ENCODE measurements around the gene CEP41. TPM values are rescaled to one million over a fixed set of nuclear protein-coding genes. Genes with fewer than 3 reads are reported as not detected.

The CEP41 gene
- polyA plus RNA-seq, 2 of the 4 experiments (the other 2 are of a cell fraction): 13.0 to 23.1 TPM

- ChIA-PET CTCF (no interaction called here), POLR2A (no interaction called here)
- 68% methylated on average over 7 of the region's 7 CpGs for WGBS (ENCODE audit: missing lambda C conversion rate)
- peaks cover 18% of the 10 kb centered on the region; the same call in 2 of the 3 replicates for H3K9me3 ChIP-seq
- H3K4me2 ChIP-seq: no peak overlapping the region
- DNase-seq (ENCODE audit: low read depth in 1 of 2, low spot score in 1 of 2): no peak
- no peak overlapping the region for H3K4me3 ChIP-seq
- FAIRE-seq: no peak
- TF ChIP-seq PHF8 (IDR thresholded peaks at IDR 0.05; ENCODE audit: borderline replicate concordance, low read depth) (no peak), CBX8 (IDR thresholded peaks at IDR 0.05) (no peak), RFX5 (IDR thresholded peaks at IDR 0.05) (no peak), HOXA7 (CRISPR knock-in tag; IDR thresholded peaks at IDR 0.05) (no peak)
- TF ChIP-seq, protein P1, sequence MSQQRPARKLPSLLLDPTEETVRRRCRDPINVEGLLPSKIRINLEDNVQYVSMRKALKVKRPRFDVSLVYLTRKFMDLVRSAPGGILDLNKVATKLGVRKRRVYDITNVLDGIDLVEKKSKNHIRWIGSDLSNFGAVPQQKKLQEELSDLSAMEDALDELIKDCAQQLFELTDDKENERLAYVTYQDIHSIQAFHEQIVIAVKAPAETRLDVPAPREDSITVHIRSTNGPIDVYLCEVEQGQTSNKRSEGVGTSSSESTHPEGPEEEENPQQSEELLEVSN (IDR thresholded peaks at IDR 0.05; ENCODE audit: borderline replicate concordance, low read depth): no peak
- no peak overlapping the region for H3K27ac ChIP-seq
- H3K4me1 ChIP-seq: peaks cover 27% of the 10 kb centered on the region
- ATAC-seq: no peak
Observed at GRCh38 chr7:130361681-130362080, 79.1 kb downstream of the CEP41 start.

GRCh38 chr7:130360518-130360917 lies 80.3 kb downstream of the CEP41 start:
- ATAC-seq (no peak), DNase-seq (ENCODE audit: low read depth in 1 of 2, low spot score in 1 of 2) (no peak), FAIRE-seq (no peak)
- 68% methylated on average over 3 of the region's 3 CpGs for WGBS (ENCODE audit: missing lambda C conversion rate)
- Histone ChIP-seq H3K4me1 (peaks cover 34% of the 10 kb centered on the region), H3K4me3 (no peak overlapping the region), H3K27ac (no peak overlapping the region), H3K4me2 (no peak overlapping the region), H3K9me3 (peaks cover 18% of the 10 kb centered on the region; the same call in 2 of the 3 replicates)
- TF ChIP-seq MAFK (IDR thresholded peaks at IDR 0.05; ENCODE audit: partially characterized antibody) (no peak), BHLHE40 (IDR thresholded peaks at IDR 0.05; ENCODE audit: low read depth, low read length) (no peak), TFCP2L1 (CRISPR knock-in tag; IDR thresholded peaks at IDR 0.05) (no peak), CEBPB (IDR thresholded peaks at IDR 0.05) (no peak), JUNB (IDR thresholded peaks at IDR 0.05) (no peak), KDM5A (IDR thresholded peaks at IDR 0.05) (no peak), POLR2A (IDR thresholded peaks at IDR 0.05; ENCODE audit: low read length) (no peak), TP53 (CRISPR knock-in tag; IDR thresholded peaks at IDR 0.05) (no peak), PHF8 (IDR thresholded peaks at IDR 0.05; ENCODE audit: borderline replicate concordance, low read depth) (no peak), SREBF2 (IDR thresholded peaks at IDR 0.05) (no peak), ZFP36 (IDR thresholded peaks at IDR 0.05; ENCODE audit: borderline replicate concordance, partially characterized antibody) (no peak), EP300 (IDR thresholded peaks at IDR 0.05) (no peak), NFE2L2 (conservative IDR thresholded peaks at IDR 0.05; ENCODE audit: low read length) (no peak), FOSL2 (IDR thresholded peaks at IDR 0.05) (no peak), FOSL2 (CRISPR knock-in tag; IDR thresholded peaks at IDR 0.05) (no peak), EHF (CRISPR knock-in tag; IDR thresholded peaks at IDR 0.05) (no peak), MYC (IDR thresholded peaks at IDR 0.05; ENCODE audit: borderline replicate concordance, low read length) (no peak), RFX5 (IDR thresholded peaks at IDR 0.05) (no peak)
- TF ChIP-seq, protein P2, sequence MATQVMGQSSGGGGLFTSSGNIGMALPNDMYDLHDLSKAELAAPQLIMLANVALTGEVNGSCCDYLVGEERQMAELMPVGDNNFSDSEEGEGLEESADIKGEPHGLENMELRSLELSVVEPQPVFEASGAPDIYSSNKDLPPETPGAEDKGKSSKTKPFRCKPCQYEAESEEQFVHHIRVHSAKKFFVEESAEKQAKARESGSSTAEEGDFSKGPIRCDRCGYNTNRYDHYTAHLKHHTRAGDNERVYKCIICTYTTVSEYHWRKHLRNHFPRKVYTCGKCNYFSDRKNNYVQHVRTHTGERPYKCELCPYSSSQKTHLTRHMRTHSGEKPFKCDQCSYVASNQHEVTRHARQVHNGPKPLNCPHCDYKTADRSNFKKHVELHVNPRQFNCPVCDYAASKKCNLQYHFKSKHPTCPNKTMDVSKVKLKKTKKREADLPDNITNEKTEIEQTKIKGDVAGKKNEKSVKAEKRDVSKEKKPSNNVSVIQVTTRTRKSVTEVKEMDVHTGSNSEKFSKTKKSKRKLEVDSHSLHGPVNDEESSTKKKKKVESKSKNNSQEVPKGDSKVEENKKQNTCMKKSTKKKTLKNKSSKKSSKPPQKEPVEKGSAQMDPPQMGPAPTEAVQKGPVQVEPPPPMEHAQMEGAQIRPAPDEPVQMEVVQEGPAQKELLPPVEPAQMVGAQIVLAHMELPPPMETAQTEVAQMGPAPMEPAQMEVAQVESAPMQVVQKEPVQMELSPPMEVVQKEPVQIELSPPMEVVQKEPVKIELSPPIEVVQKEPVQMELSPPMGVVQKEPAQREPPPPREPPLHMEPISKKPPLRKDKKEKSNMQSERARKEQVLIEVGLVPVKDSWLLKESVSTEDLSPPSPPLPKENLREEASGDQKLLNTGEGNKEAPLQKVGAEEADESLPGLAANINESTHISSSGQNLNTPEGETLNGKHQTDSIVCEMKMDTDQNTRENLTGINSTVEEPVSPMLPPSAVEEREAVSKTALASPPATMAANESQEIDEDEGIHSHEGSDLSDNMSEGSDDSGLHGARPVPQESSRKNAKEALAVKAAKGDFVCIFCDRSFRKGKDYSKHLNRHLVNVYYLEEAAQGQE (IDR thresholded peaks at IDR 0.05): no peak
- ChIA-PET POLR2A (no interaction called here), CTCF (no interaction called here)

DNA sequence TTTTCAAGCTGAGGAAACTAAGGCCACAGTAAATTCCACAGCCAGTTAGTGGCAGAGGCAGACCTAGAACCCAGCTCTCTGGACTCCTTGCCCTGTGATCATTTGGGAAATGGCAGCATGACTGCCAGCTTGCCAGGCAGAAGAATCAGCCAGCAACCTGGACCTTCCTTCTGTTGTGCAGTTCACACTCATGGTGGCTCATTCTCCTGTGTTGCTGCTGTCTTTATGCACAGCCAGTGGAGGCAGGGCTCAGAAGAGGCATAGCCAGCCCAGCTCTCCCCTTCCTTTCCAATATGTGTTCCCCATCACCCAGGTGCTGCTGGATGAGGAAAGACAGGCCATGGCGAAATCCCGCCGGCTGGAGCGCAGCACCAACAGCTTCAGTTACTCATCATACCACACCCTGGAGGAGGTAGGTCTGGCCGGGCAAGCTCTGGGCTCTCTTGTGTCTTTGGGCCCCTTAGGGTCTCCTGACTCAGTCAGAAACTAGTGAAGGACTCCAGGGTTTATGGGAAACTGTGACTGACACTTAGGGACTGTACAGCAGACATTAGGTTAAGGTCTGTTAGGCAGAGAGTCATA lies 81.4 kb downstream of the CEP41 start:
- ChIA-PET POLR2A (no interaction called here), CTCF (no interaction called here)
- 77% methylated on average over 5 of the region's 5 CpGs for WGBS (ENCODE audit: missing lambda C conversion rate)
- peaks cover 35% of the 10 kb centered on the region for H3K4me1 ChIP-seq
- peaks cover 18% of the 10 kb centered on the region; the same call in 2 of the 3 replicates for H3K9me3 ChIP-seq
- no peak overlapping the region for H3K4me3 ChIP-seq
- no peak overlapping the region for H3K27ac ChIP-seq
- FAIRE-seq: no peak
- no peak for TF ChIP-seq ZC3H11A (IDR thresholded peaks at IDR 0.05)
- no peak for TF ChIP-seq PBX3 (IDR thresholded peaks at IDR 0.05)
- DNase-seq (ENCODE audit: low read depth in 1 of 2, low spot score in 1 of 2): no peak
- no peak overlapping the region for H3K4me2 ChIP-seq
- ATAC-seq: no peak
